NCI-H510A (cell line): Measurements from ENCODE around the gene MXD3.
"Not testable (repeated sequence)": the region's sequence is repeated elsewhere in the genome, so short reads cannot be mapped to it uniquely, and the experiment has no call there.

ENCODE experiments used
- DNase-seq: peaks from one replicate; lab custom pipeline; 2025; lab: John Stamatoyannopoulos, UW

Gene MXD3

DNA sequence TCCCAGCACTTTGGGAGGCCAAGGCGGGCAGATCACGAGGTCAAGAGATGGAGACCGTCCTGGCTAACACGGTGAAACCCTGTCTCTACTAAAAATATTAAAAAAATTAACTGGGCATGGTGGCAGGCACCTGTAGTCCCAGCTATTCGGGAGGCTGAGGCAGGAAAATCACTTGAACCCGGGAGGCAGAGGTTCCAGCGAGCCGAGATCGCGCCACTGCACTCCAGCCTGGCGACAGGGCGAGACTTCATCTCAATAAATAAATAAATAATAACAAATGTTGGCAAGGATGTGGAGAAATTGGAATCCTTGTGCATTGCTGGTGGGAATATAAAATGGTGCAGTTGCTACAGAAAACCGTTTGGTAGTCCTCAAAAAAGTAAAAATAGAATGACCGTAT is 31.3 kb upstream of the MXD3 start:
- not testable (repeated sequence) for DNase-seq

DNA sequence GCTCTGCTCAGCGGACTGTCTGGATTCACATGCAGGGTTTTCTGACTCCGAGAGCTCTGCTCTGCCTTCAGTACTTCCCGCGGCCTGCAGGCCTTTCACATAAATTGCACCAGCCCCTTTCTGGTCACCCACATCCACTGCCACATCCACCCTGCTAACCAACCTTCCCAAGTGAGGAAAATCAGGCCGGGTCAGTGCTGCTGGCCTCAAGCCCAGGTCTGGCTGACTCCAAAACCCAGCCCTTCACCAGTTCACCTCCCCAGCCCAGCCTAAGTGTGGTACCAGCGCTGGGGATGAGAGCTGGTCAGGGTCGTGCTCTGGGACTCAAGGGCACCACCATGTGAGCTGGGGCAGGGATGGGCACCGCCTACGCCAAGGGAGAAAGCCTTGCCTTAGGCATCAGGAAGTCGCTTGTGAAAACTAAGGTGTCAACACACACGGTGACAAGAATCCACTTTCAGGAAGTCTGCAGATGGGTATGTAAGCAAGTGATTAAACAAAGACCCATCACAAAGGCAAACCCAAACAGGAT is 27.5 kb upstream of the MXD3 start:
- no peak for DNase-seq

GRCh38 chr5:177338251-177339106 is 26.8 kb upstream of the MXD3 start:
- no peak for DNase-seq

DNA sequence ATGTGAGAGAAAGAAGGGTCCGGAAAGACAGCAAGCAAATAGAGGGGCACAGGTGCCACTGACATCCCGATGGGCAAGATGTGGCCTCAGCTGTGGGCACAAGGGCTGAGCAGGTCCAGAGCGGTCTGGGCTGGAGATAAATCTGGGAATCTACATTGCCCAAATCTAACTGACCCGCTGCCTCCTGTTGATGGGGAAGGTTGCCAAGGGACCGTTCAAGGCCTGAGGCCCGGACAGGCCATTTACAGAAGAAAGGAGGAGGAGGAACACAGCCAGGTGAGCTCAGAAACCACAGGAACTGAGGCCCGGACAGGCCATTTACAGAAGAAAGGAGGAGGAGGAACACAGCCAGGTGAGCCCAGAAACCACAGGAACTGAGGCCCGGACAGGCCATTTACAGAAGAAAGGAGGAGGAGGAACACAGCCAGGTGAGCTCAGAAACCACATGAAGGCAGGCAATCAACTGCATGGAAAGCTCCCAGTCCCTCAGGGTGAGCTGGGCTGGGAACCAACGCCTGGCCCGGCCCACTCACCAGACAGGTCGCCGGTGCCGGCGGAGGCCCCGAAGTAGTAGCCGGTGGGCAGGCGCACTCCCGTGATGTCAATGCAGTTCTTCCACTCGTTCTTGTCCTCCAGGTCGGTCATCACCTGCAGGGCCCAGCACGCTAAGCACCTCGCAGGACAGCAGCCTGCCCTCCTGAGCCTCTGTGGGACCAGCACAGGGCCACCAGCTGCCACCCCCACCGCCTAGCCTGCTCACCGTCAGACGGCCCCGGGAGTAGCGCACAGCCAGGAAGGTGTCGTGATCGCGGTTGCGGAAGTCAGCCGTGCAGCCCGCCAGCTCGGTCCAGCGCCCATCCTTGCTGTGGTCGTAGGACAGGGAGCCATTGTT is 25.2 kb upstream of the MXD3 start:
- DNase-seq, result no peak

GRCh38 chr5:177336112-177336511 is 24.4 kb upstream of the MXD3 start:
- DNase-seq, result no peak

GRCh38 chr5:177335701-177336065 is 24.0 kb upstream of the MXD3 start:
- no peak for DNase-seq

DNA sequence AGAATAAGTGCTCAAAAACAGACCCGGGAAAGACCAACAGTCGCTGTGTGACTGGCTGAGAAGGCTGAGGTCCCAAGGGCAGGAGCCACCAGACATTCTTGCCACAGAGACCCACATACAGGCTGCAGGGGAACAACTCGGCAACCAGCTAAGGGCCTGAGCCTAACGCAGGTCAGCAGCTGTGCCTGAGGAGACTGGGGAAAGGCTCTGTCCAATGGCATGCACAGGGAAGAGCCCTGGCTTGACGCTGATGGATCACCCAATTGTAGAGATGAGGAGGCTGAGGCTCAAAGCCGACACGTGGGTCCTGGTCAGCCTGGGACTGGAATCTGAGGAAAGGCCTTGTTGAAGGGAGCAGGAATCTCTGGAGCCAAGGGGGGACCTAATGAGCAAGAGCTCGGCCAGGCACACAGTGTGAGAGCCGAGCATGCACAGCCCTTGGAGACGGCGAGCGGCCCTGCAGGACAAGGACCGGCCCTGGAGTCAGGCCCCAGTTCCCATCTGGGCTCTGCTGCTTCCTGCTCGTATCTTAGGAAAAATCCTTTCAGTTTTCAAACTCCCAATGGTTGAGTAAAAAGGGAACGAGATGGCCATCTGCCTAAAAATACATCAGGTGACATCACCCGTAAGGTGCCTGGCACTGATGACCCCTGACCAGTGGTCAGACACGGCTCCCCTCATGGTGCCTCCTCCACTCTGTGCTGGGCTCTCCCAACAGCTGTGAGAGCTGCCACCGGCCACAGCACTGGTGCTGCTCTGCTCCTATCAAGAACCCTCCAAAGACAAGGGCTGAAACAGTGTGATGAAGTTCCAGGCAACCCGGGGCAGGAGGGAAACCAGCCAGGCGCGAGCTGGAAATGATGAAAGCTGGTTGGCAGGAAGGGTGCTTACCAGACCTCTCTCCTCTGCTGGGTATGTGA is 23.3 kb upstream of the MXD3 start:
- no peak for DNase-seq

GRCh38 chr5:177334155-177334551 is 22.5 kb upstream of the MXD3 start:
- DNase-seq, result no peak

GRCh38 chr5:177333420-177334154 is 21.9 kb upstream of the MXD3 start:
- no peak for DNase-seq

DNA sequence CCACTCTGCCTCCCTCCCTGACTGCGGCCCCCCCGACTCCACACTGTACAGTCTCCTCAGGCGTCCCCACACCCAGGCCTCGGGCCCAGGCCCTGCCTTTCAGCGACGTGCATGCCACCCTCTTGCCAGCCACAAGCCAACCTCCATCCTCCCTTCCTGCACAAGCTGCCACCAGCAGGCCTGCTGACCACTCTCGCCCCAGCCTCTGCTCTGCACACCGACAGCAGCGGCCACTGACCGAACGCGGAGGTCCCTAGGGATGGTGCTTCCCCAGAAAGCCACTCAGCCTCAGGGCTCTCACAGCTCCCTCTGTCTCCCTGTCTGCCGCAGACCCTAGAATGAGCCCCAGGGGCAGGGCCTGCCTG is 21.2 kb upstream of the MXD3 start:
- DNase-seq, result no peak

DNA sequence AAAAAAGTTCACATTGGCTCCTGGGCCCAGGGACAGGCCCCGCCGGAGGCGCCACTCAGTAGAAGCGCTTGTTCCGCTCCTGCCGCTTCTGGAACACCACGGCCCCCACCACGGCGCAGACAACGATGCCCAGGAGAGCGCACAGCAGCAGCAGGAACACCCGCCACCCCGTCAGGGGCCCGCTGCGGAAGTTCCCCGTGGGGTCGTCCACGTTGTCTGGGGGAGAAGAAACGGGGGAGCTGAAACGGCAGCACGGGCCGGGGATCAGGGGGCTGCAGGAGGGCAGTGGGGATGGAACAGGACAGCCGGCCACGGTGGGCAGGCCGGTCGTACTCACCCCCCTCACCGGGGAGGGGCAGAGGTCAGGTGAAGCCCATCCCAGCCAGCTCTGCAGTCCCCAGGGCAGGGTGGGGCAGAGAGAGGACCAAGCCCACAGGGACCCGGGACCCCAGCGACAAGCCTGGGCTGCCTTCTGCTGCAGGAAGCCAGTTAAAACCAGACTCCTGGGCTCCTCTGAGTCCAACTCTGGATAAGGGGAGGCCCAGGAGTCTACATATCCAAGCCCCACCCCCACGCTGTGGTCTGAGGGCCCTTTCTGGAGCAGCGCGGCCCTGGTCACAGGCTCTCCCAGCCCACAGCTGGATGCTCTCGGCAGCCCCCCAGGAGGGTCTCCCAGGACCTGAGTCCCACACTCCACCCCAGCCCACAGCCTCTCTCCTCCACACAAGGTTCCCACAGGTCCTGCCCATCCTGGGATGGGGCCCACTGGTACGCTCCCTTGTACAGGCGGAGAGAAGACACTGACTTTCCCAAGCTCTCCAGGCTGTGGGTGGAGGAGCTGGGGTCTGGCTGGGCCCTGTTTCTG is 20.6 kb upstream of the MXD3 start:
- no peak for DNase-seq

DNA sequence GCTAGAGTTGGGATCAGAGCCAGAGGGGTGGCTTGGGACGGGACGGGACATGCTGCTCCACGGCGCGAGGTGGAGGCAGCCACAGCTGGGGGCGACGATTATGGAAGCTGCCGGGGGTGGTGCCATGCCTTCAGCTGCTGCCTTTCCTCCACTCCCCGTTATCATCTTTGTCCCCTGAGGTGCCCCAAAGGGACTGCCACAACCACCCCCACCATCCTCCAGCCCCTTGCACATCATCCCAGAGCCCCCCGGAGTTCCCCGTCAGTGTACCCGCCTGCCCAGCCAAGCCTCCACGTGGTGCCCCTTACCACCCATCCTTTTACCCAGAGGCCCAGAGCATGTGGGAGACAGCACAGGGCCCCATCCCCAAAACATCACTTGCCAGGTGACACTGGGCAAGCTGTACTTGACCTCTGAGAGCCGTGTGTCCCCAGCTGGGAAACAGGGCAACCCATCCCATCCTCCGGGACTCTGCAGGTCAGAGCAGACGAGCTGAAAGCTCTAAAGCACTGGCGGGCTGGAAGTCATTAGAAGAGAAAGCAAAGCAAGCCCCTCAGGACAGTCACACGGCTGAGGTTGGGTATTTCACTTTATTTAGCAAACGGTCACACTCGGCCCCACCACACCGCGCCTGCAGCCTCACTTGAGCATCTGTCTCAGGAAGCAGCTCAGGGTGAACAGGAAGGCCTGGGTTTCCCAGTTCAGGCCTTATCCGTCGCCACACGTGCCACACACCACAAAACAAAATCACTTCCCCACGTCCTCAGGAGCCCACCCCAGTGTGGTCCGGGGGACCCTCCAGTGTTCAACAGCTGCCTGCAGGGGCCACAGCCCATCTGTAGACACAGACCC is 19.5 kb upstream of the MXD3 start:
- no peak for DNase-seq

- DNase-seq, result no peak
Observed at GRCh38 chr5:177329883-177330282, 18.2 kb upstream of the MXD3 start.

DNA sequence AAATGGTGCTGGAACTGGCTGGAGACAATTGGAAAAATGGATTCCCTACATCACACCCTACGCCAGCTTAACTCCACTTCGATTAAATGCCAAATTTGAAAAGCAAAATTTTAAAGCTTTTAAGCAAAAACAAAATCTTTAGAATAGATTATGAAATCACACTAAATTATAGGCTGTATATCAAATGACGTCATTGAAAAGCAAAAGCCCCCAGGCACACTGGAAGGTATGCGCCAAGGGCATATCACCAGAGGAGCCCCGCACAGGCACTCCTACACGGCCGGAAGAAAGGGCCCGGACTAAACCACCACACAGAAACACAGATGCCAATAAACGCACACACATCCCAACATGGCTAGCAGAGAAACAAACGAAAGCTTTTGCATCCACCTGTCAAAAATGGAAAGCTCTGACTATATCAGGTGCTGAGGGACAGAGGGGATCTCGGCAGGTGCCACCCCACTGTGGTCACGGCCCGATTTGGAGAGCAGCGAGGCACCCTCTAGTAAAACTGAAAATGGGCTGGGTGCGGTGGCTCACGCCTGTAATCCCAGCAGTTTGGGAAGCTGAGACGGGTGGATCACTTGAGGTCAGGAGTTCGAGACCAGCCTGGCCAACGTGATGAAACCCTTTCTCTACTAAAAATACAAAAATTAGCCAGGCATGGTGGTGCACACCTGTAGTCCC is 17.0 kb upstream of the MXD3 start:
- no peak for DNase-seq

DNA sequence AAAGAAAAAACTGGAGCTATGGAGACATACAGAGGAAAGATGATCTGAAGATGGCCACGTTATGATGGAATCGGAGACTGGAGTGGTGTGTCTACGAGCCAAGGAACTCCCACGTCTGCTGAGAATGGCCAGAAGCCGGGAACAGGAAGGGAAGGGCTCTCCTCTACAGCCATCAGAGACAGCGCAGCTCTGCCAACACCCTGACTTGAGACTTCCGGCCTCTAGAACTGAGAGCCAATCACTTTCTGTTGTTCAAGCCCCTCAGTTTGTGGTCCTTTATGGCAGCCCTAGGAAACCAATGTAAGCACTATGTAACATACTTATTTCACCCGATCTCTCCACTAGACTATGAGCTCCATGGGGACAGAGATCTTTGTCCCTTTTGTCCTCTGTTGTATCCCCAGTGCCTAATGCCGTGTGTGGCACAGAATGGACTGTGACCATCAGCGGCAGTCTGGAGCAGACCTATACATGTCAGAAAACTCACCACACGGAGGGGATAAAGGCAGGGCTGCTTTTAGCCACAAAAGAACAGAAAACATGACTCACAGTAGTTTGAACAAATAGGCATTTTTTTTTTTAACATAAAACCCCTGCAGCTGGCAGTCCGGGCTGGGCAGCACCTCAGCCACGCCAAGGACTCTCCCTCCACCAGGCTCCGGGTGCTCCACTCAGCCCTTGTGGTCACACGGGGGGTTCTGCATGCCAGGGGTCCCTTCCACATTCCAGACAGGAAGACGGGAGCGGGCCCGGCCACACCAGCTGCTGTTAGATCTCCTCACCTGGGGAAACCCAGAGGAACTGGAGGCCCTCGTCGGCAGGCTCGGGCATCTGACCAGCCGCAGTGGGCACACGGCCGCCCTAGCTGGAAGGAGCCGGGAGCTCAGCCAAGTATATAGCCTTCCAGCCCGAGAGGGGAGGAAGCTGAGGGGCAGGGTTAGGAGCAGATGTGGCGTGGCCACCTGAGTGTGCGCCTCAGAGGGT is 16.1 kb upstream of the MXD3 start:
- no peak for DNase-seq

DNA sequence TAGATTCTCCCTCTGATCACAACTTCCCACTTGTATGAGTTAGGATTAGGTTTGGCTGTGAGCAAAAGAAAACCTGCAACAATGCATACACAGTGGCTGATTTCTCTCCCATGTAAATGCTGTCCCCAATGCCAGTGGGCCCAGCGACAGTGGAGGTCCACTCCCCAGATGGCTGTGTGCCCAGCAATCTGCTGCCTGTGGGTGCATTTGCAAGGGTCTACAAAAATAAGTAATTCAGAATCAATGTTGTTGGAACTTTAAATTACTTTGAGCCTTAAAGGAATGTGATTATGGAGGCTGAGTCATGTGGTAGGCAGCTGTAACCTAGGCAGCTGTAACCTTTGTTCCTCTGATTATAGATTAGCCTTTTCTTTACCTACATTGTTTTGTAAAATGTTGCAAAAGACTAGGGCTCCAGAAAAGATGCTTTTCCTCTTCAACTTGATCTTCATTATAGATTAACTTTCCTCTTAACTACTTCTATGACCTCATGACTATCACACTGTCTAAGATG is 14.2 kb upstream of the MXD3 start:
- no peak for DNase-seq

DNA sequence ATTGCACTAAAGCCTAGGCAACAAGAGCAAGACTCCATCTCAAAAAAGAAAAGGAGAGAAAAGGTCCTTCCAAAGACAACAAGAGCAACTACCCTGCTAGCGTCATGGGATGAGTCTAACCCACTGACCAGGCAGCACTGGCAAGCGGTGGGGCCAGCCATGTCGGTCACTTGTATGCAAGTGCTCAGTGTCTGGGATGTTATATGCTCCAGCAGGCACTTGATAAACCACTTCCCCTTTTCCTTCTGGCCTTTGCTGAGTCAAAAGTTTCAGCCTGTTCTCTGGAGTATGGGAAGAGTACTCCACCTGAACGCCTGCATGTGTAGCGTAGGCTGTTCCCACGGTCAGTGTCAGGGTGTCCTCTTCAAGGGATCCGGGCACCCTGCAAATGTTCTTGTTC is 9.2 kb upstream of the MXD3 start:
- no peak for DNase-seq
